Gastroesophageal sphincter (tissue), 3 donors: Measurements from ENCODE around the gene CT55.

ENCODE experiments used
- EP300 ChIP-seq: sonication (generic); formaldehyde crosslinking; IDR thresholded peaks from one replicate; pipeline ENCODE4 v1.6.1; 2017; ENCODE audit warnings: antibody characterized with exemption, mild to moderate bottlenecking
- POLR2A ChIP-seq, 2 donors: fragments of 450-650 bp; IDR thresholded peaks; one replicate each; pipeline ENCODE4 v1.6.1; 2017; ENCODE audit warnings: antibody characterized with exemption in 2 of 2, mild to moderate bottlenecking in 2 of 2, moderate library complexity in 1 of 2
- POLR2AphosphoS5 ChIP-seq: sonication (generic); formaldehyde crosslinking; IDR thresholded peaks from one replicate; pipeline ENCODE4 v1.6.1; 2017; ENCODE audit warnings: antibody characterized with exemption
- TF ChIP-seq, protein P1 (sequence below), 4 experiments: fragments of 200-600 bp in 2 of 4; fragments of 450-650 bp in 2 of 4; sonication (generic) in 1 of 4; IDR thresholded peaks; one replicate each; pipeline ENCODE4 v1.5.1; 2017 to 2019; ENCODE audit warnings: antibody characterized with exemption in 4 of 4, mild to moderate bottlenecking in 2 of 4, moderate library complexity in 2 of 4

DNA sequence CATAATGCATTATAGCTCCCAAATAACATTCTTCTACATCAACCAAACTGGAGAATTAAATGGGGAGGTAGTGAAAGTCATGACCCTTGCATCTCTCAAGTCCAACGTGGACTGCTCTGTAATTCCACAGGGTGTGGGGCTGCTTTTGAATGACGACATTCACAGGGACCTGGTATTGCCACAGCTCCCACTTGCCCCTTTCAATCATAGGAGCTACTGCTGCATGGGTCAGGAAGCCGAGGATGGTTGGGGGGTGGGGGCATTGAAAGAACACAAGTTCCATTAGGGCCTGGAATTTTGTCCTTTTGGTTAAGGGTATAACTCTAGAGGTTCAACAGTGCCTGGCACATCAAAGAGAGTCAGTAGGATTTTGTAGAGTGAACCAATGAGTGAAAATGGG lies 7.4 kb upstream of the CT55 start:
- TF ChIP-seq, protein P1, sequence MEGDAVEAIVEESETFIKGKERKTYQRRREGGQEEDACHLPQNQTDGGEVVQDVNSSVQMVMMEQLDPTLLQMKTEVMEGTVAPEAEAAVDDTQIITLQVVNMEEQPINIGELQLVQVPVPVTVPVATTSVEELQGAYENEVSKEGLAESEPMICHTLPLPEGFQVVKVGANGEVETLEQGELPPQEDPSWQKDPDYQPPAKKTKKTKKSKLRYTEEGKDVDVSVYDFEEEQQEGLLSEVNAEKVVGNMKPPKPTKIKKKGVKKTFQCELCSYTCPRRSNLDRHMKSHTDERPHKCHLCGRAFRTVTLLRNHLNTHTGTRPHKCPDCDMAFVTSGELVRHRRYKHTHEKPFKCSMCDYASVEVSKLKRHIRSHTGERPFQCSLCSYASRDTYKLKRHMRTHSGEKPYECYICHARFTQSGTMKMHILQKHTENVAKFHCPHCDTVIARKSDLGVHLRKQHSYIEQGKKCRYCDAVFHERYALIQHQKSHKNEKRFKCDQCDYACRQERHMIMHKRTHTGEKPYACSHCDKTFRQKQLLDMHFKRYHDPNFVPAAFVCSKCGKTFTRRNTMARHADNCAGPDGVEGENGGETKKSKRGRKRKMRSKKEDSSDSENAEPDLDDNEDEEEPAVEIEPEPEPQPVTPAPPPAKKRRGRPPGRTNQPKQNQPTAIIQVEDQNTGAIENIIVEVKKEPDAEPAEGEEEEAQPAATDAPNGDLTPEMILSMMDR (IDR thresholded peaks at IDR 0.05), result no peak
- TF ChIP-seq POLR2A (IDR thresholded peaks at IDR 0.05) (no peak), EP300 (no peak), POLR2AphosphoS5 (no peak)
